PC-9 (cell line): Measurements from ENCODE around the gene COX10. TPM values are rescaled to one million over a fixed set of nuclear protein-coding genes. Genes with fewer than 3 reads are reported as not detected.
A peak's percentile ranks its signal among the peaks of the same experiment; 100 is the strongest.

ENCODE experiments used
- BruUV-seq: library from RNA; stranded (reverse); fragments of 400-500 nt; replicated peaks from 2 replicates; lab custom pipeline; 2021; lab: Mats Ljungman, UMichigan
- CTCF ChIA-PET: fragments of 300-600 bp; sonication (Branson Sonifier 250); formaldehyde crosslinking; loops from one replicate; lab custom pipeline; 2022; ENCODE audit warnings: antibody characterized with exemption; lab: Charles Lee
- POLR2A ChIA-PET: fragments of 300-600 bp; sonication (Branson Sonifier 250); formaldehyde crosslinking; loops from one replicate; lab custom pipeline; 2022; ENCODE audit warnings: antibody characterized with exemption; ENCODE audit not compliant: unreplicated experiment; lab: Charles Lee
- DNase-seq, 2 experiments: peaks; one replicate each; pipeline versions ENCODE4 v3.0.0 to v3.0.0-alpha.2; 2015 to 2022; ENCODE audit warnings: mixed read lengths in 1 of 2
- H2AFZ ChIP-seq: fragments of 200-600 bp; sonication (generic); 2 replicates; pipeline ENCODE4 v1.8.1; 2017; ENCODE audit warnings: antibody characterized with exemption
- H3F3A ChIP-seq: fragments of 200-600 bp; sonication (generic); 2 replicates; pipeline ENCODE4 v1.8.1; 2017; ENCODE audit warnings: antibody characterized with exemption, mild to moderate bottlenecking, low read depth; ENCODE audit not compliant: insufficient read depth
- H3K27ac ChIP-seq: fragments of 200-600 bp; sonication (generic); 2 replicates; pipeline ENCODE4 v1.6.1; 2016; ENCODE audit warnings: mixed run types
- H3K27me3 ChIP-seq: fragments of 200-600 bp; sonication (generic); 2 replicates; pipeline ENCODE4 v1.6.1; 2016; ENCODE audit warnings: low read depth, mixed run types; ENCODE audit not compliant: insufficient read depth
- H3K36me3 ChIP-seq: fragments of 200-600 bp; sonication (generic); 2 replicates; pipeline ENCODE4 v1.6.1; 2016; ENCODE audit warnings: low read depth, mixed run types
- H3K4me1 ChIP-seq: fragments of 200-600 bp; sonication (generic); replicated peaks from 2 replicates; pipeline ENCODE4 v1.6.1; 2016; ENCODE audit warnings: mixed run types; ENCODE audit not compliant: insufficient read depth
- H3K4me2 ChIP-seq: fragments of 200-600 bp; sonication (generic); 2 replicates; pipeline ENCODE4 v1.6.1; 2017; ENCODE audit warnings: mixed run types
- H3K4me3 ChIP-seq: fragments of 200-600 bp; sonication (generic); 2 replicates; pipeline ENCODE4 v1.6.1; 2016; ENCODE audit warnings: mixed run types
- H3K79me2 ChIP-seq: fragments of 200-600 bp; sonication (generic); 2 replicates; pipeline ENCODE4 v1.6.1; 2017; ENCODE audit warnings: low read depth, mixed run types
- H3K9me2 ChIP-seq: fragments of 200-600 bp; sonication (generic); 2 replicates; pipeline ENCODE4 v1.8.1; 2017; ENCODE audit warnings: mild to moderate bottlenecking; ENCODE audit not compliant: insufficient read depth
- H3K9me3 ChIP-seq: fragments of 200-600 bp; sonication (generic); 2 replicates; pipeline ENCODE4 v1.8.1; 2016; ENCODE audit warnings: low read depth; ENCODE audit not compliant: insufficient read depth
- H4K20me1 ChIP-seq: fragments of 200-600 bp; sonication (generic); 2 replicates; pipeline ENCODE4 v1.8.1; 2017; ENCODE audit not compliant: insufficient read depth
- EZH2 ChIP-seq: fragments of 200-600 bp; sonication (generic); IDR thresholded peaks from 2 replicates; pipeline ENCODE4 v1.8.0; 2017; ENCODE audit warnings: antibody characterized with exemption, low read depth
- intact Hi-C: fragments of 100-400 bp; cut with micrococcal nuclease; formaldehyde crosslinking; loops from one replicate; pipeline ENCODE4 v1.10.0; 2022; ENCODE audit not compliant: unreplicated experiment
- total RNA-seq: library from RNA; stranded (reverse); gene quantifications from 2 replicates; pipeline ENCODE4 v1.2.3, GENCODE V29; 2021
- TF ChIP-seq, protein P1 (sequence below): fragments of 200-600 bp; sonication (generic); conservative IDR thresholded peaks from 2 replicates; pipeline ENCODE4 v1.6.1; 2017; ENCODE audit warnings: mixed run types, antibody characterized with exemption, mild to moderate bottlenecking, moderate library complexity

Gene COX10
- total RNA-seq, 1 experiment from 2014 or later, result 22.6 TPM

DNA sequence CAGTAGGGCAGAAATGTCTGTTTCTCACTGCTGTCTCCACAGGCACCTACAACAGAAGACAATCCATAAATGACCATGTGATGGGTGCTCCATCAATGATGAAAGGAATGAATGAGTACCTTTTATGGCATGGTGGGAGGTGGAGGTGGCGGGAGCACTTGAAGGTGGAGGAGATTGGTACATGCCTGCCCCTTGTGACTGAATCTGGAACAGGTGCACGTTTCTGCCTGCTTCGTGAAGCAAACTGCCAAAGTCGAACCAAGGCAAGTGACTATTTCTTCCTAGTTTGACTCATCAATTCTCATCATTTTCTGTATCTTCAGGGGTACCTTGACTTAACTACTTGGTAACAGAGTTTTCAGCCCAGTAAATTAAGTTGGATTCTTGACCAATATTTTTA is 141.9 kb downstream of the COX10 start:
- H3K27ac ChIP-seq, result no peak overlapping the region
- no peaks in the 10 kb centered on the region for H4K20me1 ChIP-seq
- no peak overlapping the region for H3K4me2 ChIP-seq
- no peaks in the 10 kb centered on the region for H3K9me3 ChIP-seq
- no TSS peak for BruUV-seq
- H3K4me1 ChIP-seq, result 0 out of 2 replicates have a peak, but pooled peaks cover 4% of the 10 kb centered on the region
- H3K27me3 ChIP-seq, result no peaks in the 10 kb centered on the region
- CTCF ChIA-PET, result no interaction called here
- DNase-seq, result no peak
- intact Hi-C loops, result no loop called here
- H3K79me2 ChIP-seq, result no peaks in the 10 kb centered on the region
- no peaks in the 10 kb centered on the region for H3K36me3 ChIP-seq
- H3K9me2 ChIP-seq, result no peaks in the 10 kb centered on the region
- POLR2A ChIA-PET, result no interaction called here
- H3F3A ChIP-seq, result 0 out of 2 replicates have a peak, but pooled peaks cover 2% of the 10 kb centered on the region
- no peak overlapping the region for H2AFZ ChIP-seq
- TF ChIP-seq, protein P1, sequence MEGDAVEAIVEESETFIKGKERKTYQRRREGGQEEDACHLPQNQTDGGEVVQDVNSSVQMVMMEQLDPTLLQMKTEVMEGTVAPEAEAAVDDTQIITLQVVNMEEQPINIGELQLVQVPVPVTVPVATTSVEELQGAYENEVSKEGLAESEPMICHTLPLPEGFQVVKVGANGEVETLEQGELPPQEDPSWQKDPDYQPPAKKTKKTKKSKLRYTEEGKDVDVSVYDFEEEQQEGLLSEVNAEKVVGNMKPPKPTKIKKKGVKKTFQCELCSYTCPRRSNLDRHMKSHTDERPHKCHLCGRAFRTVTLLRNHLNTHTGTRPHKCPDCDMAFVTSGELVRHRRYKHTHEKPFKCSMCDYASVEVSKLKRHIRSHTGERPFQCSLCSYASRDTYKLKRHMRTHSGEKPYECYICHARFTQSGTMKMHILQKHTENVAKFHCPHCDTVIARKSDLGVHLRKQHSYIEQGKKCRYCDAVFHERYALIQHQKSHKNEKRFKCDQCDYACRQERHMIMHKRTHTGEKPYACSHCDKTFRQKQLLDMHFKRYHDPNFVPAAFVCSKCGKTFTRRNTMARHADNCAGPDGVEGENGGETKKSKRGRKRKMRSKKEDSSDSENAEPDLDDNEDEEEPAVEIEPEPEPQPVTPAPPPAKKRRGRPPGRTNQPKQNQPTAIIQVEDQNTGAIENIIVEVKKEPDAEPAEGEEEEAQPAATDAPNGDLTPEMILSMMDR, result no peak
- TF ChIP-seq EZH2, result no peak
- H3K4me3 ChIP-seq, result no peak overlapping the region

DNA sequence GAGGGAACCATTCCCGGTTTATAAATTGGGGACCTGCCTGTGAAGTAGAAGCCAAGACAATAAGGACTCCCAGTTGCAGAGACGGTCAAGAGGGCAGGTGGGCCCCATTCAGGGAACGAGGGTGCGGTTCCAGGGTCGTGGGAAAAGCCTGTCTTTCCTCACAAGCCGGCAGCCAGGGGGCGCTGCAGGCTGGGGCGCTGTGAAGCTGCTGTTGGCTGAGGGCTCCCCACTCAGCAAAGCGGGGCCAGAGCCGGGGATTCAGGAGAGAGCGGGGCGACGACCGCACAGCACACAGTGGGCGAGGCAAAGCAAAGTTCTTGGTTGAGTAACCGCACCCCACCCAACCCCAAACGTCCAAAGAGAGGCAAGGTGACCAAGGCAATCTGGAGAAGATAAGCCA is 142.5 kb downstream of the COX10 start:
- Histone ChIP-seq H2AFZ (no peak overlapping the region), H3F3A (no peaks in the 10 kb centered on the region), H4K20me1 (no peaks in the 10 kb centered on the region), H3K4me2 (no peak overlapping the region), H3K79me2 (no peaks in the 10 kb centered on the region), H3K4me3 (no peak overlapping the region), H3K4me1 (no peaks in the 10 kb centered on the region), H3K9me3 (no peaks in the 10 kb centered on the region), H3K27me3 (no peaks in the 10 kb centered on the region), H3K27ac (no peak overlapping the region), H3K36me3 (no peaks in the 10 kb centered on the region), H3K9me2 (no peaks in the 10 kb centered on the region)
- intact Hi-C loops, result no loop called here
- no peak for DNase-seq
- TF ChIP-seq EZH2, result no peak
- TF ChIP-seq, protein P1, result peak; percentile 28; the same call in 1 of the 2 replicates
- CTCF ChIA-PET, result no interaction called here
- POLR2A ChIA-PET, result no interaction called here
- no TSS peak for BruUV-seq

DNA sequence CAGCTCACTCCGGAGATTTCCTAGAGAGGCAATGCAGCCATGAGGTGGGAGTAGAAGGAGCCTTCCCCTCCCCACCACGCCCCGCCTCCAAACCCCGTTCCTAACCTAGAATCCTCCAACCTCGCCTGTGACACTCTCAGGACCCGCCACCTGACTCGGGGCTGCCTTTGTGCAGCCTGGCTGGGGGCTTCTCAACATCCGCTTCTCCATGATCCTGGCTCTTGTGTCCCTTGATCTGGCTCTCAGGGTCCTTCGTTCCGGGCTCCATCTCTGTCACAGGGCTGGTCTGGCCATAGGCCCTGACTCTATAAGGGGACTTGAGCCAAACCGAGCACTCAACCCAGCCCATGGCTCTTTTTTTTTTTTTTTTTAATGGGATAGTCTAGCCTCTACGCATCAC is 143.1 kb downstream of the COX10 start:
- Histone ChIP-seq H3K4me1 (no peaks in the 10 kb centered on the region), H4K20me1 (no peaks in the 10 kb centered on the region), H3K27me3 (no peaks in the 10 kb centered on the region), H3K4me3 (no peak overlapping the region), H3K79me2 (no peaks in the 10 kb centered on the region), H3K4me2 (no peak overlapping the region), H3K9me2 (no peaks in the 10 kb centered on the region), H3F3A (no peaks in the 10 kb centered on the region), H2AFZ (no peak overlapping the region), H3K36me3 (no peaks in the 10 kb centered on the region), H3K27ac (no peak overlapping the region), H3K9me3 (no peaks in the 10 kb centered on the region)
- DNase-seq, result no peak
- ChIA-PET POLR2A (no interaction called here), CTCF (no interaction called here)
- TF ChIP-seq, protein P1, result no peak
- TF ChIP-seq EZH2, result no peak
- no TSS peak for BruUV-seq
- intact Hi-C loops, result no loop called here
